NCI-H2196 (cell line): ENCODE data around the gene C5AR2.
"Not testable (repeated sequence)": the region's sequence is repeated elsewhere in the genome, so short reads cannot be mapped to it uniquely, and the experiment has no call there.

ENCODE experiments used
- DNase-seq: peaks from one replicate; lab custom pipeline; 2025; ENCODE audit not compliant: unreplicated experiment; lab: John Stamatoyannopoulos, UW

The C5AR2 gene

DNA sequence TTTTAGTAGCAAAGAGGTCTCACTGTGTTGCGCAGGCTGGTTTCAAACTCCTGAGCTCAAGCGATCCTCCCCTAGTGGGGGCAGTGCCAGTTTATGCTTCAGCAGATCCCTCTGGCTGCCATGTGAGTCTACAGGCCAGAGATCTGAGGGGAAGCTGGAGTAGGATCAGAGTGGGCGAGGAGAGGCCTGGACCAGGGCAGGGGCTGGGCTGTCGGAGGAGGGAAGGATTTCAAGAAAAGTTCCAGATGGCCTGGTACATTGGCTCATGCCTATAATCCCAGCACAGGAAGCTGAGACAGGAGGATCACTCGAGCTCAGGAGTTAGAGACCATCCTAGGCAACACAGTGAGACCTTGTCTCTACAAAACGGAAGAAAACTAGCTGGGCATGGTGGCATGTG lies 27.0 kb downstream of the C5AR2 start:
- DNase-seq: no peak

DNA sequence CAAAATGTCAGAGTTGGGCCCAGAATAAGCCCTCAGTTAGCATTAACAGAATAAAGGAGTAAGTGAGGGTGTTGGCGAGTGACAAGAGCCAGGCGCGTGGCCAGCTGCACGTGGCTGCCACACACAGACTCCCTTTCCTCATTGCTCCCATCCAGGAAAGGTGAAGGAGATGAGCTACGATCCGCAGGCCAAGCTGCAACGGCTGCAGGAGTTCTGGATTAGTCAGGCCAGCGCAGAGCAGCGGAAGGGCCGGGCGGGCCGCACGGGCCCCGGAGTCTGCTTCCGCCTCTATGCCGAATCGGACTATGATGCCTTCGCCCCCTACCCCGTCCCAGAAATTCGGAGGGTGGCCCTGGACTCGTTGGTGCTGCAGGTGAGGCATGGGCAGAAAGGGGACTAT lies 30.3 kb downstream of the C5AR2 start:
- DNase-seq: no peak

DNA sequence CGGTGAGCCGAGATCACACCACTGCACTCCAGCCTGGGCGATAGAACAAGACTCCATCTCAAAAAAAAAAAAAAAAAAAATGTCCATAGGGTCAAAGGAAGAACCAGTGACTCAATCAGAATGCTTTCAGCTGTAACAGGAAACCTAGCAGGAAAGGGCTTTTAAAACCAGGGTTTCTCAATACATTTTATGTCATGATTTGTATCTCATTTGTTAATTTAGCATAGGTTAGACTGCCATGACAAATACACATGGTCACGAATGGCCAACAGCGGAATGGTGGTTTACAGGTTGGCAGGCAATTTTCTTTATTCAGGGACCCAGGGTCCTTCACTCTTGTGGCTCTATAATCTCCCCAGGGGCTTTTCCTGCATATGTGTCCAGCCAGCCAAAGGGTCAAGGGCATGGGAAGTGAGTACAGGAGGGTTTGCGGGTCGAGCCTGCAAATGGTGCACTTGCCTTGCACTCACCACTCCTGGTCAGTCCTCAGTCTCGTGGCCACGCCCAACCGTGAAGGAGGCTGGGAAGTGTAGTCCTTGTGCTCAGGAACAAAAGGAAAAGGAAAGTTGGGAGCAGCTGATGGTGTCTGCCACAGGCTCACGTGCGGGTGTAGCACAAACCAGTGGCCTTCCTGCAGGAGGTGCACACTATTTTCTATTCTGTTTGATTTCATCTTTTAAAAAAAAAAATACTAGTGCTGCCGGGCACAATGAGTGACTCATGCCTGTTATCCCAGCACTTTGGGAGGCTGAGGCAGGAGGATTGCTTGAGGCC lies 32.0 kb downstream of the C5AR2 start:
- DNase-seq: peak; percentile 30

- DNase-seq: peak; percentile 41
Observed at GRCh38 chr19:47365455-47365854, 33.5 kb downstream of the C5AR2 start.

DNA sequence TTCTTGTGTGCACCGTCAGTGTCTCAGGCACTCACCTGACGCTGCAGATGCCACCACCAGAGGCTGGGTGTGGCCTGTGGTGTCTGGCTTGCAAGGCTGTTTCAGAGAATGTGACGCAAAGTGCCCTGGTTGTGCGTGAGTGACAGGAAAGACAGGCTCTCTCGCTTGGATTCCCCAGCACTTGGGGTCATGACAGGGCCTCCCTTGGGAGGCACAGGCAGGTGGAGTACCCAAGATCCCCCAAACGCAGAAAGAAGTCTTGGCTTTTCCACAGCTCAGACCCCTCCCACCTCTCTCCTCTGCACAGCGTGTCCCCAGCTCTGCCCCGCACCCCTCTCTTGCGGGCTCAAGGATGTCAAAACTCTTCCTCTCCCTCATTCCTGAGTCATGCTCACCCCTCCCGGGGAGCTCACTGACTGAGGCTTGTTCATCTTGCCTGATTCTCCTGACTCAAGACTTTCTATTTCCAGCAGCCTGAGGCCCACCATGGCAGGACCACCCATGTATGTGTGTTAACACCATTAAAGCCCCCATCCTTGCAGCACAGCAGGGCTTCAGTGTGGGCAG lies 38.2 kb downstream of the C5AR2 start:
- DNase-seq: no peak

GRCh38 chr19:47371261-47371660 lies 39.3 kb downstream of the C5AR2 start:
- DNase-seq: no peak

- DNase-seq: no peak
Observed at GRCh38 chr19:47372603-47373002, 40.6 kb downstream of the C5AR2 start.

GRCh38 chr19:47373246-47374240 lies 41.6 kb downstream of the C5AR2 start:
- no peak for DNase-seq

DNA sequence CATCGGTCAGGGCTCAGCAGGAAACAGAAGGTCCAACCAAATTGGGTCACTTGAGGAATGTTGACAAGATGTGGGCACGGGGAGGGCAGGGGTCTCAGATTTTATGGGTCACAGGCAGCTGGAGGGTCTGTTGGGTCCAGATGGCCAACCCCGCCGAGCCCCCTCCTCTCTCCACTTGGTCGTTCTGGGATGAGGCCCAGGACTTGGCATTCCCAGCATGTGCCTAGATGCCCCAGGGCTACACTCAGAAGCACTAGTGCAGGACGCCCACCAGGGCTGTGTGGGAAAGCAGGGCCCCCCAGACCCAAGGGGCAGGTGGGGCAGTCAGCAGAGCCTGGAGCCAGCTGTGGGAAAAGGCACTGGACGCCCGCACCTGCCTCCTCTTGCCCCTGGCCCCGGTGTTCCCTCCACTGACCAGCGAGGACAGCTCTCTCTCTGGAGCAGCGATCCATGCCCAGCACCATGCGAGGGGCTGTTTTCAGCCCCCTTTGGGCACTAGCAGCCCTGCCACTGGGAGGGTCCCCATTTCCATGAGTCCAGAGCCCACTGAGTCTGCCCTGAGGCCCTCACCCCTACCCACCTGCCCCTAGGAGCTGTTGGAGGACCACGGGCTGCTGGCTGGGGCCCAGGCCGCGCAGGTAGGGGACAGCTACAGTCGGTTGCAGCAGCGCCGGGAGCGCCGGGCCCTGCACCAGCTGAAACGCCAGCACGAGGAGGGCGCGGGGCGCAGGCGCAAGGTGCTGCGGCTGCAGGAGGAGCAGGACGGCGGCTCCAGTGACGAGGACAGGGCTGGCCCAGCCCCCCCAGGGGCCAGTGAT lies 43.1 kb downstream of the C5AR2 start:
- no peak for DNase-seq

- DNase-seq: no peak
Observed at GRCh38 chr19:47375694-47376588, 44.0 kb downstream of the C5AR2 start.

DNA sequence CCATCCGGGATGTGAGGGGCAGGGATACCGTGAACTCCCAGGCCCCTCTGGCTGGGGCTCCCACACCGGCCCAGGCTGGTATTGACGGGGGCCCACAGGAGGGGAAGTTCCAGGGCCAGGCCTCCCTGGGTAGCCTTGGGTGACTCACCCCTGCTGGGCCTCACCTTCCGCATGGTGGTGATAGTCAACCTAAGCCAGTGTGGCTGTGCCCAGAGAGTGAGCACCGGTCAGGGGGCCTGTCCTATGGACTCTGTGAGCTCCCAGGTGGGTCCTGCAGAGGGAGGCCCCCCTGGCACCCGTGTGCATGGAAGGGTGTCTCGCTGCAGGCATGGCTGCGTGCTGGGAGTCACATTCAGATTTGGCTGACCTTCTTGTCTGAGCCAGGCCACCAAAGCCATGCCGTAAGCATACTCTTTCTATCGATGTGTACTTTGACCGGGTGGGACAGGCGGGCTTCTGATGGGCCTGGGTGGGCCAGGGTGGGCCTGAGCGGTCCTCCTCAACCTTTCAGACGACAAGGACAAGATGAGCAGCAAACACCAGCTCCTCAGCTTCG lies 44.7 kb downstream of the C5AR2 start:
- no peak for DNase-seq

DNA sequence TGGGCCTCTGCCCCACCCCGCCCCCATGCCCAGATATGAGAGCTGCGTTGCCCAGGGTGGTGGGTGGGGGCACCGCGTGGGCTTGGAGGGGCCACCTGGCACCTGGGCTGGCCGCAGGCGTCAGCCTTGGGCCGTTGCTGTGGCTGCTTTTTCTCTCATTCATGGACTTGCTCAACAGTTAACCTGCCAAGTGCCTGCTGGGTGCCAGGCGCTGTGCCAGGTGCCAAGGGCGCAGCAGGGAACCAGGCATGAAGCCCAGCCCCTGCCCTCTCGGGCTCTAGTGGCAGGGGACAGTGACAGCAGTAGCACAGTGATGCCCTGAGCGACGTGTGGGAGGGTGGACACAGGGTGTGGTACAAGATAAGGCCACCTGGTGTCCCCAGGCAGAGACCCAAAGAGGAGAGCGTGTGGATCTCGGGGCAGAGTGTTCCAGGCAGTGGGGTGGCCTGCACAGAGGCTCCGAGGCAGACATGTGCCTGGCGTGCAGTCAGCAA lies 45.3 kb downstream of the C5AR2 start:
- peak; percentile 72 for DNase-seq

- no peak for DNase-seq
Observed at GRCh38 chr19:47377801-47378200, 45.8 kb downstream of the C5AR2 start.

DNA sequence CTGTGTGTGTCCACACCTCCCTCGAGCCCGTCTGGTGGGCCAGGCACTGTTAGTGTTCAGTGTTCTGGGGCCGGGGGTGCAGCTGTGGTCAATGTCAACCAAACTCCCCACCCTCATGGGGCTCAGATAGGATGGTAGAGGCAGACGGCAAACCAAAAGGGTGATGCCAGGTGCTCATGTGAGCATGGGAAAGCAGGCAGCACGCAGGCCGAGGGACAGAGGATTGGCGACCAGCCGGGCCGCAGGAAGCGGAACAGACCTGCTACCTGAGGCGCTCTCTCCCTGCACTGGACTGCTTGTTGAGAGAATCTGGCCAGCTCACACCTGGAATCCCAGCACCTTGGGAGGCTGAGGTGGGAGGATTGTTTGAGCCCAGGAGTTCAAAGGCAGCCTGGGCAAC lies 46.3 kb downstream of the C5AR2 start:
- no peak for DNase-seq

DNA sequence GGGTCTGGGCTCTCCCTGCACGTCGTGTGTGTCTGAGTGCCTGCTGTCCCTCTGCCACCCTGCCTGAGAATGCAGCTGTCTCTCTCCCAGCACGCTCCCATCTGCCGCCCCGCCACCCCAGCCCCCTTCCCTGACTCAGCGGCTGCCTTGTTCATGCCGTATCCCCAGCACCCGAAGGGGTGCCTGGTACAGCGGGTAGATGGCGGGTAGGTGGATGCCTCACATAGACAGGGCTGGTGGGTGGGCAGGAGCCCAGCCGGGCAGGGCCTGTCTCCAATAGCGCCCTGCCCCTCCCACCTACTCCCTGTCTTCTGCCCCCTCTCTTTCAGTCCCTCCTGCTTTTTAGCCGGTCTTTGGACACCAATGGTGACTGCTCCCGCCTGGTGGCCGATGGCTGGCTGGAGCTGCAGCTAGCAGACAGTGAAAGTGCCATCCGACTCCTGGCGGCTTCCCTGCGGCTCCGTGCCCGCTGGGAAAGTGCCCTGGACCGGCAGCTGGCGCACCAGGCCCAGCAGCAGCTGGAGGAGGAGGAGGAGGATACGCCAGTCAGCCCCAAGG lies 47.5 kb downstream of the C5AR2 start:
- no peak for DNase-seq

- DNase-seq: no peak
Observed at GRCh38 chr19:47380559-47380958, 48.6 kb downstream of the C5AR2 start.

GRCh38 chr19:47381121-47381520 lies 49.1 kb downstream of the C5AR2 start:
- no peak for DNase-seq

GRCh38 chr19:47381653-47382279 lies 49.8 kb downstream of the C5AR2 start:
- no peak for DNase-seq

DNA sequence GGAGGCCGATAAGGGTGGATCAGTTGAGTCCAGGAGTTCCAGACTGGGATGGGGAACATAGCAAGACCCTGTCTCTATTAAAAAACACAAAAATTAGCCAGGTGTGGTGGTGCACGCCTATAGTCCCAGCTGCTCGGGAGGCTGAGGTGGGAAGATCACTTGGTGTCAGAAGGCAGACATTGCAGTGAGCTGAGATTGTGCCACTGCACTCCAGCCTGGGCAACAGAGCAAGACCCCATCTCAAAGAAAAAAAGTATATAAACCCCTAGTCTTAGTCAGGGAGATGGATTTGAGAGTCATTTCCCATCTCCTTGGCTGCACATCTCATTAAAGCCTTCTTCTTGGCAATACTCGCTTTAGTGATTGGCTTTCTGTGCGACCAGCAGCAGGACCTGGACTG lies 51.9 kb downstream of the C5AR2 start:
- DNase-seq: not testable (repeated sequence)
